Loucy (cell line): ENCODE measurements around the gene CBX7.

Experiments
- H2AFZ ChIP-seq: fragments of 200-600 bp; sonication (generic); 2 replicates; pipeline ENCODE4 v1.6.0; 2016; ENCODE audit warnings: antibody characterized with exemption, mild to moderate bottlenecking, low read length, moderate library complexity
- H3F3A ChIP-seq: fragments of 200-600 bp; 2 replicates; pipeline ENCODE4 v1.6.0; 2016; ENCODE audit warnings: antibody characterized with exemption, low read depth, mild to moderate bottlenecking
- H3K27me3 ChIP-seq: fragments of 200-600 bp; sonication (generic); 2 replicates; pipeline ENCODE4 v1.6.1; 2014; ENCODE audit warnings: low read length, mild to moderate bottlenecking; ENCODE audit not compliant: insufficient read depth, poor library complexity, severe bottlenecking
- H3K36me3 ChIP-seq: fragments of 200-600 bp; sonication (generic); 2 replicates; pipeline ENCODE4 v1.6.1; 2016; ENCODE audit warnings: low read length; ENCODE audit not compliant: insufficient read depth
- H3K4me1 ChIP-seq: fragments of 200-600 bp; sonication (generic); 2 replicates; pipeline ENCODE4 v1.5.1; 2014; ENCODE audit warnings: low read length, mild to moderate bottlenecking; ENCODE audit not compliant: insufficient read depth, poor library complexity, severe bottlenecking
- H3K4me2 ChIP-seq: fragments of 200-600 bp; sonication (generic); 2 replicates; pipeline ENCODE4 v1.6.0; 2014; ENCODE audit warnings: antibody characterized with exemption, low read length, low read depth, mild to moderate bottlenecking; ENCODE audit not compliant: poor library complexity, severe bottlenecking
- H3K4me3 ChIP-seq: fragments of 200-600 bp; sonication (generic); 2 replicates; pipeline ENCODE4 v1.5.1; 2014; ENCODE audit warnings: low read length, mild to moderate bottlenecking, mixed read lengths; ENCODE audit not compliant: poor library complexity, severe bottlenecking
- H3K79me2 ChIP-seq: fragments of 200-600 bp; sonication (generic); 2 replicates; pipeline ENCODE4 v1.6.1; 2014; ENCODE audit warnings: low read length; ENCODE audit not compliant: insufficient read depth
- H3K9ac ChIP-seq: fragments of 200-600 bp; sonication (generic); 2 replicates; pipeline ENCODE4 v1.6.0; 2014; ENCODE audit warnings: mild to moderate bottlenecking, low read depth, low read length, moderate library complexity; ENCODE audit not compliant: poor library complexity, severe bottlenecking
- H3K9me2 ChIP-seq: fragments of 200-600 bp; sonication (generic); replicated peaks from 2 replicates; pipeline ENCODE4 v1.6.1; 2016; ENCODE audit warnings: low read depth, low read length, mixed read lengths
- H3K9me3 ChIP-seq: fragments of 200-600 bp; sonication (generic); 2 replicates; pipeline ENCODE4 v1.6.1; 2014; ENCODE audit warnings: mild to moderate bottlenecking, antibody characterized with exemption, low read length, low read depth; ENCODE audit not compliant: insufficient read depth
- H4K20me1 ChIP-seq: fragments of 200-600 bp; sonication (generic); 2 replicates; pipeline ENCODE4 v1.6.0; 2014; ENCODE audit warnings: antibody characterized with exemption, low read length, mild to moderate bottlenecking; ENCODE audit not compliant: insufficient read depth, poor library complexity, severe bottlenecking
- CTCF ChIP-seq: fragments of 200-600 bp; sonication (generic); conservative IDR thresholded peaks from 2 replicates; pipeline ENCODE4 v1.5.1; 2014; ENCODE audit warnings: mild to moderate bottlenecking, antibody characterized with exemption, low read length
- EZH2phosphoT487 ChIP-seq: fragments of 200-600 bp; IDR thresholded peaks from 2 replicates; pipeline ENCODE4 v1.6.1; 2018; ENCODE audit warnings: antibody characterized with exemption, mild to moderate bottlenecking, moderate library complexity, borderline replicate concordance

CBX7 gene

GRCh38 chr22:39129081-39129480, 23.4 kb downstream of the CBX7 start:
- no peaks in the 10 kb centered on the region for H3K9me3 ChIP-seq
- no peaks in the 10 kb centered on the region for H4K20me1 ChIP-seq
- no peaks in the 10 kb centered on the region for H3K27me3 ChIP-seq
- H3K79me2 ChIP-seq, result no peaks in the 10 kb centered on the region
- H3K4me1 ChIP-seq, result no peaks in the 10 kb centered on the region
- no peaks in the 10 kb centered on the region for H3K9me2 ChIP-seq
- no peak overlapping the region for H3K4me2 ChIP-seq
- TF ChIP-seq CTCF (no peak), EZH2phosphoT487 (no peak)
- H3F3A ChIP-seq, result no peaks in the 10 kb centered on the region
- no peak overlapping the region for H3K9ac ChIP-seq
- H2AFZ ChIP-seq, result no peak overlapping the region
- no peak overlapping the region for H3K4me3 ChIP-seq
- H3K36me3 ChIP-seq, result no peaks in the 10 kb centered on the region

GRCh38 chr22:39128508-39128907, 24.0 kb downstream of the CBX7 start:
- no peaks in the 10 kb centered on the region for H3F3A ChIP-seq
- H3K9me2 ChIP-seq, result no peaks in the 10 kb centered on the region
- no peak overlapping the region for H3K4me3 ChIP-seq
- TF ChIP-seq CTCF (no peak), EZH2phosphoT487 (no peak)
- H4K20me1 ChIP-seq, result no peaks in the 10 kb centered on the region
- no peaks in the 10 kb centered on the region for H3K4me1 ChIP-seq
- H3K9ac ChIP-seq, result no peak overlapping the region
- no peaks in the 10 kb centered on the region for H3K9me3 ChIP-seq
- H3K4me2 ChIP-seq, result no peak overlapping the region
- no peaks in the 10 kb centered on the region for H3K27me3 ChIP-seq
- no peaks in the 10 kb centered on the region for H3K79me2 ChIP-seq
- H3K36me3 ChIP-seq, result no peaks in the 10 kb centered on the region
- H2AFZ ChIP-seq, result no peak overlapping the region

- Histone ChIP-seq H3K9me2 (no peaks in the 10 kb centered on the region), H3K79me2 (no peaks in the 10 kb centered on the region), H3F3A (no peaks in the 10 kb centered on the region), H3K9me3 (no peaks in the 10 kb centered on the region), H3K27me3 (no peaks in the 10 kb centered on the region), H3K9ac (no peak overlapping the region), H4K20me1 (no peaks in the 10 kb centered on the region), H3K4me2 (no peak overlapping the region), H2AFZ (no peak overlapping the region), H3K36me3 (no peaks in the 10 kb centered on the region), H3K4me3 (no peak overlapping the region), H3K4me1 (no peaks in the 10 kb centered on the region)
- no peak for TF ChIP-seq CTCF
Measured at GRCh38 chr22:39125622-39126021, 26.9 kb downstream of the CBX7 start.
